GM12892 (cell line): Measurements from ENCODE around the gene CTBP2.

Experiments used
- DNase-seq: peaks from one replicate; pipeline ENCODE4 v3.0.0; 2011; ENCODE audit not compliant: insufficient read length
- FAIRE-seq: peaks from 2 replicates; lab custom pipeline; 2011; peaks lifted over from hg19 to GRCh38; lab: Jason Lieb, UNC
- POLR2A ChIP-seq: IDR thresholded peaks from 2 replicates; pipeline ENCODE4 v1.6.1; 2011; ENCODE audit warnings: low read depth, low read length, control low read depth
- POLR2AphosphoS5 ChIP-seq: IDR thresholded peaks from 2 replicates; pipeline ENCODE4 v1.6.1; 2011; ENCODE audit warnings: low read depth, low read length, control low read depth
- TAF1 ChIP-seq: IDR thresholded peaks from 2 replicates; pipeline ENCODE4 v1.6.1; 2011; ENCODE audit warnings: low read depth, mild to moderate bottlenecking, control low read depth, low read length, borderline replicate concordance

The CTBP2 gene

DNA sequence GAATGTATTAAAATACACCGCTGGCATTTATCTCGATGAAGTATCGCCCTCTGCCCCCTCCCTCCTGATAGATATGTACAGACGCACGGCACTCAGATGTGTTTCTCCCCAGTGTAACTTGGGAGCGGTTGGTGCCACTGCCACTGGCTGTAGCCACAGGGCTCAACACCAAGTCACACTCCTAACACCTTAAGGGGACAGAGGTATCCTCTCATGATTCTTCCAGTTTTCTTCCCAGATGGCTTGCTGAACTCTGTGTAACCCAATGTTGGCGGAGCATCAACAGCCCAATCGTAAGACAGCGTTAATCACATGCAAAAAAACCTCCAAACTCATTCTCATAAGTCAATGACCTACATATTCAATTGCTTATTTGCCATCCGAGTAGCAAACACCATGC, 35.5 kb downstream of the CTBP2 start:
- no peak for FAIRE-seq
- no peak for TF ChIP-seq TAF1
- TF ChIP-seq POLR2A, result no peak
- no peak for TF ChIP-seq POLR2AphosphoS5

GRCh38 chr10:125124115-125124487, 36.3 kb downstream of the CTBP2 start:
- FAIRE-seq (no peak), DNase-seq (no peak)
- TF ChIP-seq POLR2A (no peak), TAF1 (no peak), POLR2AphosphoS5 (no peak)

More for the DNA sequence above, 35.5 kb downstream of the CTBP2 start:
- no peak for DNase-seq

DNA sequence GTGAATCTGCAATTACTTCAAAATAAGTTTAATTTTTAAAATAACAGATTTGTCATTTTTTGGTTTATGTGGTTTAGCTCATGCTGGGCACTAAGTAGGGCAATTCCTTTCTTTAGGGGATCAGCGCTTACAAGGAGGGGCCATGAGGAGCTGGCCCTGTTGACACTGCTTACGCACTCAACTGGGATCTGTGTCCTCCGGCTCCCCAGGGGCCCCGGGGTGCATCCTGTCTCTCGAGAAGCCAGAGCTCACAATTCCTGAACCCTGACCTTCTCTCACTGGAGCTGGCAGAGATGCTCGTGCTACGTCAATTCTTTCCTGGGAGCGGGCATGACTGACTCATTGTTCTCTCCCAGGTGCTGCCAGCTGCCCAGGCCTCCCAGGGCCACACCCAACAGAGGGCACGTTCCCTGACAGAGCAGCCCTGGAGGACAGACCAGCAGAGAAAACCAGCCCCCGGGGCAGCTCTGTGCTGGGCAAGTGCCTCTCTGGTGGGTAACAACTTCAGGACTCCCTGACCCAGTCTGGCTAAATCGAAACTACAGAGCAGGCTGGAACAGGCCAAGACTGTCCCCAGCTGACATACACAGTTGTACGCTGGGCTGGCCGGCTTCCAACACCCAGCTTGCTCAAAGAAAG, 36.8 kb downstream of the CTBP2 start:
- FAIRE-seq, result no peak
- TF ChIP-seq TAF1, result no peak
- no peak for TF ChIP-seq POLR2A
- TF ChIP-seq POLR2AphosphoS5, result no peak
- no peak for DNase-seq

- DNase-seq (no peak), FAIRE-seq (no peak)
- TF ChIP-seq TAF1 (no peak), POLR2A (no peak), POLR2AphosphoS5 (no peak)
Observed at GRCh38 chr10:125122566-125122965, 37.8 kb downstream of the CTBP2 start.

DNA sequence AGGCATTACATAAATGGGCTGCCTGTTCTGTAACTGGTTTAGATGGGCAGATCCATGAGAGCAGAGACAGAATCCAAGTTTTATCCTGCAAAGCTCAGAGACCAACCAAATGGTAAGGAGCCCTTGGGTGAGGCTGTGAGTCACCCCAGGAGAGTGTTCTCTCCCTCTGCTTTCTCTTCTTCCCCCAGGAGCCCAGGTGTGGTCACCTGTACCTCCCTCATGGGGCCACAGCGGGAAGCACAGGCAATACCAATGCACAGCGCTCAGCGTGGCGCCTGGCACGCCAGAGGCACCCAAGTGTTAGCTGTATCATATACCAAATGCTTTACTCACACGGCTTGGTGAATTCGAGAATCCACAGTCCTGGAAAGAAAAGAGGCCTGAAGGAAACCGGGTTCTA, 39.4 kb downstream of the CTBP2 start:
- FAIRE-seq (no peak), DNase-seq (no peak)
- TF ChIP-seq POLR2A (no peak), TAF1 (no peak), POLR2AphosphoS5 (no peak)

GRCh38 chr10:125120053-125120710, 40.2 kb downstream of the CTBP2 start:
- DNase-seq (no peak), FAIRE-seq (no peak)
- no peak for TF ChIP-seq POLR2A
- no peak for TF ChIP-seq TAF1

DNA sequence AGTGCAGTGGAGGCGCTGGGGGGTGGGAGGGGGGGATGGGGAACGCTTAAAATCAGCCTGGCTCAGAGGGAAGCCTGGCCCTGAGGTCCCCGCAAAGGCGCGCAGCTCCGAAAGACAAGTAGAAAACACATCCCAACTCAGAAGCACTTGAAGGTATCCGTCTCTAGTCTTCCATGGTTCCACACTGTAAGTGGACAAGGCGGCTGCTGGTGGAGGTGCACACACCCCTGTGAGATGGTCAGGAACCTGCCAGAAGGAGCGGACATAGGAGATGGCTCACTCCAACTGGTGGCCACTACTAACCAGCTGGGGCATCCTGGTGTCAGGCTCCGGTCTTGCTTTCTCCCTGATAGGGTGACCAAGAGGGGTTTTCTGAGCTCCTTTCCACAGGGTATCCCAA, 41.7 kb downstream of the CTBP2 start:
- DNase-seq, result no peak
- no peak for FAIRE-seq
- no peak for TF ChIP-seq TAF1
- no peak for TF ChIP-seq POLR2A
- no peak for TF ChIP-seq POLR2AphosphoS5

DNA sequence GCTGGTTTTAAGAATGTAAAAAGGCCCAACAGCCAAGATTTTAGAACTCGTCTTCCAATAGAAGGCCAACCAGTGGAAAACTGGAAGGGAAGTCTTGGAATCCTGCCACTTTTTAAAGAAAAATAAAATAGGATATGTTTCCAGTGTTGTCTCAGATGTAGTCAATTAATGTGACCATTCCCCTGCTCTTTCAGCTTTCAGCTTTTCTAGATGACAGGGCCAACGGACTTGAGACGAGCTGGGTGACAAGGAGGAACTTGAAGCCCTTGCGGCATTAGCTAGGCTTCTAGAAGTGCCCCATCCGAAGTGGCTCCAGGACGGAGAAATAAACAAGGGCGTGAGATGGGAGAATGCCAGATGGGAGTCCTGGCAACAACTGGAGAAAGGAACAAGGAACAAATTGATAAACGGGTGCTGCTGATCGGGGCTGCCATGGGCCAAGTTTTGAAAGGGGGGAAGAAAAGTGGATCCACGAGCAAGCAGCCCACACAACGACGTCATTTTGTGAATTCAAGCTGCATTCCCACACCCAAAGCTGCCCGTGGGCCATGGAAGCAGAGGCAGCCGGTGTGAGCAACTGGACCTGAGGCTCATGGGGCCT, 42.3 kb downstream of the CTBP2 start:
- TF ChIP-seq POLR2A (no peak), TAF1 (no peak), POLR2AphosphoS5 (no peak)
- FAIRE-seq (no peak), DNase-seq (no peak)

GRCh38 chr10:125116652-125117310, 43.6 kb downstream of the CTBP2 start:
- DNase-seq (no peak), FAIRE-seq (no peak)
- TF ChIP-seq POLR2A, result no peak
- no peak for TF ChIP-seq POLR2AphosphoS5
- no peak for TF ChIP-seq TAF1

DNA sequence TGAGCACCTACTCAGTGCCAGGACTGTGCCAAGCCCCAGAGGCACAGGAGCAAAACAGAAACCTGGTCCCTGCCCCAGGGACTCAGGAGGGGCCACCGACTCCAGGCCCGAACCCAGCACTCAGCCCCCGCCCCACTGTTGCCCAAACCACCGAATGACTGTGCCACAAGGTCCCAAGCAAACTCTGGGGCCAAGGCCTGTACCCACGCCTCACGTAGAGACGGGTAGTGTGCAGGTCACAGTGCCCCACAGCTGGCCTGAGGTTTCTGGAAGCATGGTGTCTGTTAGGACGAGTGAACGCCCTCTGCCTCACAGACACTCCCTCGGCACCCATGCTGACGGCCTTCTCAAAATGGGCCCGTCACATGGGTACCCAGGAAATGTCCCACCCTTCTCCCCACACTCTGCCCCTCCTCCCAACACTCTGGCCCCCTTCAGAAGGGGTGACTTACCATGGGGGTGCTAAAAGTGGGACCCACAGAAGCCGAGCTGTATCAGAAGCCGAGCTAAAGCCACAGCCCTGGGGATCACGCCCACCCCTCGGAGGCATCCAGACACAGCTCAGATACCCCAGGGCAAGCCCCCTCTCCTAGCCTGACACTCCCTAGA, 44.2 kb downstream of the CTBP2 start:
- no peak for FAIRE-seq
- no peak for TF ChIP-seq TAF1
- no peak for TF ChIP-seq POLR2AphosphoS5
- no peak for TF ChIP-seq POLR2A
- no peak for DNase-seq

DNA sequence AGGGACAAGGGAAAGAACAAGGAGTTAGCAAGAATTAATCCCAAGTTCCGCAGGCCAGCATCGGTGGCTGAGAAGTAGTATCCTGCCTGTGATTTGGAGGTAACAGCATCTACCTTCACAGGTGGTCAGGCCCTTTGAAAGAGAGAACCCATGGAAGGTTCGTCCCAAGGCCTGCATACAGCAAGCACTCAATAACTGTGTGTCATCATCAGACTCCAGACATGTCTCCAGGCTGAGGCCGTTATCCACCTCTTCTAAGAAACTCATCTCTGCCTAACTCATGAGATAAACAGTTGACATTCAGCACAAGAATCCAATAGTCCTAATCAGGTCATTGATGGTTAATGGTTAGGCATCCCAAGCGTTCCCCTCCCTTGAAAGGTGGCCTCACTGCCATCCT, 45.0 kb downstream of the CTBP2 start:
- FAIRE-seq, result no peak
- no peak for DNase-seq
- TF ChIP-seq POLR2A, result no peak
- TF ChIP-seq POLR2AphosphoS5, result no peak
- no peak for TF ChIP-seq TAF1
